ENCODE measurements around the gene GMPS.
"Not testable (repeated sequence)": the region's sequence is repeated elsewhere in the genome, so short reads cannot be mapped to it uniquely, and the experiment has no call there.

The GMPS gene

DNA sequence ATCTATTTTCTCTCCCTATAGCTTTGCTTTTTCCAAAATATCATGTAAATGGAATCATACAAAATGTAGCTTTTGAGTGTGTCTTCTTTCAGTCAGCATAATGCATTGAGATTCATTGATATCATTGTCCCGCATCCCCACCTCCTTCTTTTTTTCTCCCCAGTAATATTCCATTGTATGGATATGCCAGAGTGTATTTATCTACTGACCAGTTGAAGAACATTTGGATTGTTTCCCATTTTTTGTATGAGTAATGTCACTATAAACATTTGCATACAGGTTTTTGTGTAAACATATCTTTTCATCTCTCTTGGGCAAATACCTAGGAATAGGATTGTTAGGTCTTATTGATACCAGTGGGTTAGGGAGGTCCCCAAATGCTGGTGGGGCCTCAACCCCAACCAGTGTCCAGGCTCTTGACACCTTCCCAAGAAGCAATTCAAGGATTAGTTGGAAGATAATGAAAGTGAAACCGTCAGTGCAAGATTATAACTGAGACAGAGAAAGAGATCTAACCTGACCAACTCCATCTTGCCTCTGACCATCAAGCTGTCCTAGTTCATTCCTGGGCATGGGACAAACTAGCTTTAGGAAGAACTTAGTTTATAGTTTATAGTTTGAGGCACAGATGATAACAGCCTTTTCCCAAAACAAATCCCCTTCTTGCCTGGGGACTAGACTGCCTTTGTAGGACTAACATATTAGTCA is 8.8 kb upstream of the GMPS start:
- TF ChIP-seq CTCF (IDR thresholded peaks at IDR 0.05; ENCODE audit: unreplicated experiment in 3 of 3): no peak

GRCh38 chr3:155862290-155862982 is 8.0 kb upstream of the GMPS start:
- H3K4me1 Mint-ChIP-seq; H3K9me3 Mint-ChIP-seq; H3K4me3 Mint-ChIP-seq; H3K27ac Mint-ChIP-seq; H3K36me3 Mint-ChIP-seq (ENCODE audit: low read depth); H3K27me3 Mint-ChIP-seq (ENCODE audit: low read depth): not testable (repeated sequence)

More for the DNA sequence above, 8.8 kb upstream of the GMPS start:
- Mint-ChIP-seq H3K36me3 (ENCODE audit: low read depth) (no peaks in the 10 kb centered on the region), H3K27ac (no peak overlapping the region), H3K4me1 (peaks cover 5% of the 10 kb centered on the region), H3K9me3 (no peaks in the 10 kb centered on the region), H3K4me3 (no peak overlapping the region), H3K27me3 (ENCODE audit: low read depth) (peaks cover 3% of the 10 kb centered on the region)

DNA sequence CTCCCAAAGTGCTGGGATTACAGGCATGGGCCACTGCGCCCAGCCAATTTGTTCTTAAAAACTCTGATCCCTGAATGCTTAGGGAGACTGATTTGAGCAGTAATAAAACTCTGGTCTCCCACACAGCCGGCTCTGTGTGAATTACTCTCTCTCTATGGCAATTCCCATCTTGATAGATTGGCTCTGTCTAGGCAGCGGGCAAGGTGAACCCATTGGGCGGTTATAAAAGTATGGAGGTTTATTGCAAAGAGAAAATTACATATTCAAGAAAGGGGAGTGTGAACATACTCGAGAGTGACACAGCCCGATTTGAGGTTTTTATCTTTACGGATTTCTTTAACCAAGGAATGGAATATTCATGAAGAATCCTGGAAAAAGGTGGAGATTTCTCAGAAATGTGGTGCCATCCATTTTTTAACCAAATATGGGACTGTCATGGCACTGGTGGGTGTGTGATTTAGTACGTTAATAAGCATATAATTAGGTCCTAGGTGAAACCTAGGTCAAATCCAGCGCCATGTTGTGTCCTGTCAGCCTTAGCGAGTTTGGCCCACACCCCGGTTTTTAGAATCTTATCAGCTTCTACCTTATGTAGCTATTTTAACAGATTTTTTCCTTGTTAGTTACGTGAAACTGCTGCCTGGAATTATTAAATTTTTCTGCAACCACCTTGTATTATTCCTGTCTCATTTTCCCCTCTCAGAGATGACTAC is 7.2 kb upstream of the GMPS start:
- peaks cover 5% of the 10 kb centered on the region for H3K4me1 Mint-ChIP-seq
- no peaks in the 10 kb centered on the region for H3K9me3 Mint-ChIP-seq
- no peaks in the 10 kb centered on the region for H3K36me3 Mint-ChIP-seq (ENCODE audit: low read depth)
- no peak for TF ChIP-seq CTCF (IDR thresholded peaks at IDR 0.05; ENCODE audit: unreplicated experiment in 3 of 3)
- H3K27me3 Mint-ChIP-seq (ENCODE audit: low read depth): no peaks in the 10 kb centered on the region
- H3K27ac Mint-ChIP-seq: no peak overlapping the region
- H3K4me3 Mint-ChIP-seq: no peak overlapping the region

- H3K4me3 Mint-ChIP-seq: peak overlapping the region; percentile 91 to 95 (median 94)
Observed at GRCh38 chr3:155869691-155870090, 759 bp upstream of the GMPS start.

GRCh38 chr3:155870945-155871745 is 695 bp downstream of the GMPS start:
- no peak for TF ChIP-seq CTCF (IDR thresholded peaks at IDR 0.05; ENCODE audit: unreplicated experiment in 3 of 3)
- peak overlapping the region; percentile 88 to 94 (median 90) for H3K27ac Mint-ChIP-seq
- H3K27me3 Mint-ChIP-seq (ENCODE audit: low read depth): no peaks in the 10 kb centered on the region
- H3K4me1 Mint-ChIP-seq: peaks cover 27% of the 10 kb centered on the region
- no peaks in the 10 kb centered on the region for H3K9me3 Mint-ChIP-seq
- H3K36me3 Mint-ChIP-seq (ENCODE audit: low read depth): no peaks in the 10 kb centered on the region
- H3K4me3 Mint-ChIP-seq: peak overlapping the region; percentile 93 to 99 (median 98)

More at GRCh38 chr3:155869691-155870090, 759 bp upstream of the GMPS start:
- Mint-ChIP-seq H3K27me3 (ENCODE audit: low read depth) (no peaks in the 10 kb centered on the region), H3K27ac (peak overlapping the region; percentile 90 to 99 (median 98)), H3K36me3 (ENCODE audit: low read depth) (no peaks in the 10 kb centered on the region), H3K9me3 (no peaks in the 10 kb centered on the region), H3K4me1 (peaks cover 20% of the 10 kb centered on the region)
- peak in 1 of 3 experiments; percentile 10 for TF ChIP-seq CTCF (IDR thresholded peaks at IDR 0.05; ENCODE audit: unreplicated experiment in 3 of 3)

Measured in nephron (organoid).